ENCODE data around the gene NT5C3B.

Gene NT5C3B

GRCh38 chr17:41825175-41825845 is 10.7 kb downstream of the NT5C3B start:
- TF ChIP-seq, protein P1, sequence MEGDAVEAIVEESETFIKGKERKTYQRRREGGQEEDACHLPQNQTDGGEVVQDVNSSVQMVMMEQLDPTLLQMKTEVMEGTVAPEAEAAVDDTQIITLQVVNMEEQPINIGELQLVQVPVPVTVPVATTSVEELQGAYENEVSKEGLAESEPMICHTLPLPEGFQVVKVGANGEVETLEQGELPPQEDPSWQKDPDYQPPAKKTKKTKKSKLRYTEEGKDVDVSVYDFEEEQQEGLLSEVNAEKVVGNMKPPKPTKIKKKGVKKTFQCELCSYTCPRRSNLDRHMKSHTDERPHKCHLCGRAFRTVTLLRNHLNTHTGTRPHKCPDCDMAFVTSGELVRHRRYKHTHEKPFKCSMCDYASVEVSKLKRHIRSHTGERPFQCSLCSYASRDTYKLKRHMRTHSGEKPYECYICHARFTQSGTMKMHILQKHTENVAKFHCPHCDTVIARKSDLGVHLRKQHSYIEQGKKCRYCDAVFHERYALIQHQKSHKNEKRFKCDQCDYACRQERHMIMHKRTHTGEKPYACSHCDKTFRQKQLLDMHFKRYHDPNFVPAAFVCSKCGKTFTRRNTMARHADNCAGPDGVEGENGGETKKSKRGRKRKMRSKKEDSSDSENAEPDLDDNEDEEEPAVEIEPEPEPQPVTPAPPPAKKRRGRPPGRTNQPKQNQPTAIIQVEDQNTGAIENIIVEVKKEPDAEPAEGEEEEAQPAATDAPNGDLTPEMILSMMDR (IDR thresholded peaks at IDR 0.05; ENCODE audit: control extremely low read depth, extremely low read depth, low read depth, missing control alignments): no peak
- CTCF ChIA-PET: interaction anchor here (1.5 kb wide), 1 partner anchor 11 kb away, joined by 3 read pairs; no protein-coding TSS in a partner anchor
- no peak for DNase-seq (ENCODE audit: extremely low spot score)
- POLR2A ChIA-PET: no interaction called here

GRCh38 chr17:41824086-41824485 is 11.9 kb downstream of the NT5C3B start:
- ChIA-PET CTCF (interaction anchor here (0.7 kb wide), 1 partner anchor 12 kb away, joined by 3 read pairs; the partner anchor contains the start of gene P3H4), POLR2A (no interaction called here)
- TF ChIP-seq, protein P1 (IDR thresholded peaks at IDR 0.05; ENCODE audit: control extremely low read depth, extremely low read depth, low read depth, missing control alignments): no peak
- DNase-seq (ENCODE audit: extremely low spot score): no peak

GRCh38 chr17:41823580-41823979 is 12.5 kb downstream of the NT5C3B start:
- TF ChIP-seq, protein P1 (IDR thresholded peaks at IDR 0.05; ENCODE audit: control extremely low read depth, extremely low read depth, low read depth, missing control alignments): no peak
- CTCF ChIA-PET: interaction anchor here (0.7 kb wide), 1 partner anchor 12 kb away, joined by 3 read pairs; the partner anchor contains the start of gene P3H4
- no peak for DNase-seq (ENCODE audit: extremely low spot score)
- POLR2A ChIA-PET: interaction anchor here (0.6 kb wide), 2 partner anchors 28 to 29 kb away, joined by 3 to 4 read pairs; no protein-coding TSS in a partner anchor

DNA sequence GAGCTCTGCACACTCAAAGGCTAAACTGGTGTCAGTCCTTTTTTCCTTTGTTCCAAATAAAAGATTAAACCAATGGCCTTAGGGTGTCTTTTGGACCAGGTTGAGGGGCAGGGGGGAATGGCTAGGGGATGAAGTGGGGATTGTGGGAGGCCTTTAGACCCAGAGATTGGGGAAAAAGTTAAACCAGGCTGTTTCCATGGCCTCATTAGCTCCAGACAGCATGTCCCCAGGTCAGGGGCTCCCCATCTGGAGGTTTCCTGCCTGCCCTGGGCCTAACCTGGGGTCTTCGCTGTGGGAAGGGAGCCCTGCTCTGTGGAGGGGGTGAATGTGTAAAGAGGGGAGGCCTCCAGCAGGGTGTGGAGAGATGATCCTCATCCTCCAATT is 12.9 kb downstream of the NT5C3B start:
- ChIA-PET CTCF (interaction anchor here (2.4 kb wide), 1 partner anchor 12 kb away, joined by 9 read pairs; the partner anchor contains the start of gene P3H4), POLR2A (interaction anchor here (0.6 kb wide), 2 partner anchors 28 to 29 kb away, joined by 3 to 4 read pairs; no protein-coding TSS in a partner anchor)
- DNase-seq (ENCODE audit: extremely low spot score): no peak
- TF ChIP-seq, protein P1 (IDR thresholded peaks at IDR 0.05; ENCODE audit: control extremely low read depth, extremely low read depth, low read depth, missing control alignments): no peak

DNA sequence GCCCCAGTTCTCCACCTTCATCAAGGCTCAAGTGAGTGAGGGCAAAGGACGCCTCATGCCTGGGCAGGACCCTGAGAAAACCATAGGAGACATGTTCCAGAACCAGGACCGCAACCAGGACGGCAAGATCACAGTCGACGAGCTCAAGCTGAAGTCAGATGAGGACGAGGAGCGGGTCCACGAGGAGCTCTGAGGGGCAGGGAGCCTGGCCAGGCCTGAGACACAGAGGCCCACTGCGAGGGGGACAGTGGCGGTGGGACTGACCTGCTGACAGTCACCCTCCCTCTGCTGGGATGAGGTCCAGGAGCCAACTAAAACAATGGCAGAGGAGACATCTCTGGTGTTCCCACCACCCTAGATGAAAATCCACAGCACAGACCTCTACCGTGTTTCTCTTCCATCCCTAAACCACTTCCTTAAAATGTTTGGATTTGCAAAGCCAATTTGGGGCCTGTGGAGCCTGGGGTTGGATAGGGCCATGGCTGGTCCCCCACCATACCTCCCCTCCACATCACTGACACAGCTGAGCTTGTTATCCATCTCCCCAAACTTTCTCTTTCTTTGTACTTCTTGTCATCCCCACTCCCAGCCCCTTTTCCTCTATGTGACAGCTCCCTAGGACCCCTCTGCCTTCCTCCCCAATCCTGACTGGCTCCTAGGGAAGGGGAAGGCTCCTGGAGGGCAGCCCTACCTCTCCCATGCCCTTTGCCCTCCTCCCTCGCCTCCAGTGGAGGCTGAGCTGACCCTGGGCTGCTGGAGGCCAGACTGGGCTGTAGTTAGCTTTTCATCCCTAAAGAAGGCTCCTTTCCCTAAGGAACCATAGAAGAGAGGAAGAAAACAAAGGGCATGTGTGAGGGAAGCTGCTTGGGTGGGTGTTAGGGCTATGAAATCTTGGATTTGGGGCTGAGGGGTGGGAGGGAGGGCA is 13.6 kb downstream of the NT5C3B start:
- no peak for DNase-seq (ENCODE audit: extremely low spot score)
- ChIA-PET POLR2A (interaction anchor here (0.6 kb wide), 1 partner anchor 27 kb away, joined by 4 read pairs; no protein-coding TSS in a partner anchor), CTCF (interaction anchor here (1.3 to 2.4 kb wide), 2 partner anchors 11 to 244 kb away, joined by 3 to 9 read pairs; partner anchors contain the start of gene P3H4)
- TF ChIP-seq, protein P1 (IDR thresholded peaks at IDR 0.05; ENCODE audit: control extremely low read depth, extremely low read depth, low read depth, missing control alignments): no peak

DNA sequence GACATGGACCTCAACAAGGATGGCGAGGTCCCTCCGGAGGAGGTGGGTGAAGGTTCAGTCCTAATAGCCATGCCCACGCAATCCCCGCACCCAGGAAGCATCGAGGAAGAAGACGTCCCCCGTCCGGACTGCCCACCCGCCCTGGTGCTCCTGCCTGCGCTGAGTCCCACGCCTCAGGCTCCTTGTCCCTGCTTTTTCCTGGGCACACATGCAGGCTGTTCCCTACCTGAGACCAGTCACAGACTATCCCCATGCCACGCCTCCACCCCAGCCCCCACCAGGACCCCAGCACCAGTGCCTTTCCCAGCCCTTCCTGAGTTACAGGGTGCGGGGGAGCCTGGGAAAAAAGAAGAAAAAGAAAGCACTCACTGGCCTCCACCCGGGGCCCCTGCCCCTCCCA is 14.3 kb downstream of the NT5C3B start:
- POLR2A ChIA-PET: no interaction called here
- CTCF ChIA-PET: interaction anchor here (1.3 to 2.4 kb wide), 2 partner anchors 11 to 245 kb away, joined by 3 to 9 read pairs; partner anchors contain the start of gene P3H4
- TF ChIP-seq, protein P1 (IDR thresholded peaks at IDR 0.05; ENCODE audit: control extremely low read depth, extremely low read depth, low read depth, missing control alignments): no peak
- no peak for DNase-seq (ENCODE audit: extremely low spot score)

Data from GM10248 (cell line).